PFSK-1 (cell line): ENCODE results near the gene TSPAN18.

ENCODE experiments used
- FOXP2 ChIP-seq: optimal IDR thresholded peaks from 2 replicates; pipeline ENCODE3; 2011; ENCODE audit warnings: borderline replicate concordance, control low read depth, inconsistent platforms; ENCODE audit not compliant: insufficient read depth; ENCODE audit errors: extremely low read length, extremely low read depth
- POLR2AphosphoS5 ChIP-seq: IDR thresholded peaks from 2 replicates; pipeline ENCODE4 v1.6.1; 2012; ENCODE audit warnings: low read depth, mild to moderate bottlenecking, control low read depth, low read length, moderate library complexity
- REST ChIP-seq, 2 experiments: IDR thresholded peaks; 2 replicates each; pipeline versions ENCODE4 v1.6.1 to v1.8.0; 2011 to 2012; ENCODE audit warnings: low read depth in 2 of 2, low read length in 2 of 2, control low read depth in 1 of 2, inconsistent platforms in 1 of 2, mild to moderate bottlenecking in 1 of 2, moderate library complexity in 1 of 2; ENCODE audit not compliant: insufficient read depth in 1 of 2
- SIN3A ChIP-seq: IDR thresholded peaks from 2 replicates; pipeline ENCODE4 v1.6.1; 2012; ENCODE audit warnings: mild to moderate bottlenecking, low read length, moderate library complexity, borderline replicate concordance; ENCODE audit not compliant: insufficient read depth
- TAF1 ChIP-seq: IDR thresholded peaks from 2 replicates; pipeline ENCODE4 v1.6.1; 2012; ENCODE audit warnings: low read length, control low read depth, borderline replicate concordance; ENCODE audit not compliant: insufficient read depth

The TSPAN18 gene

GRCh38 chr11:44880953-44881352 lies 154.2 kb downstream of the TSPAN18 start:
- no peak for TF ChIP-seq REST (IDR thresholded peaks at IDR 0.05; ENCODE audit: insufficient read depth in 1 of 2, low read depth in 2 of 2, low read length in 2 of 2)
- no peak for TF ChIP-seq FOXP2
- no peak for TF ChIP-seq TAF1
- no peak for TF ChIP-seq SIN3A
- TF ChIP-seq POLR2AphosphoS5 = no peak

- TF ChIP-seq REST (IDR thresholded peaks at IDR 0.05; ENCODE audit: insufficient read depth in 1 of 2, low read depth in 2 of 2, low read length in 2 of 2) (no peak), TAF1 (no peak), POLR2AphosphoS5 (no peak), SIN3A (no peak), FOXP2 (no peak)
Measured at GRCh38 chr11:44883277-44883676, 156.5 kb downstream of the TSPAN18 start.

DNA sequence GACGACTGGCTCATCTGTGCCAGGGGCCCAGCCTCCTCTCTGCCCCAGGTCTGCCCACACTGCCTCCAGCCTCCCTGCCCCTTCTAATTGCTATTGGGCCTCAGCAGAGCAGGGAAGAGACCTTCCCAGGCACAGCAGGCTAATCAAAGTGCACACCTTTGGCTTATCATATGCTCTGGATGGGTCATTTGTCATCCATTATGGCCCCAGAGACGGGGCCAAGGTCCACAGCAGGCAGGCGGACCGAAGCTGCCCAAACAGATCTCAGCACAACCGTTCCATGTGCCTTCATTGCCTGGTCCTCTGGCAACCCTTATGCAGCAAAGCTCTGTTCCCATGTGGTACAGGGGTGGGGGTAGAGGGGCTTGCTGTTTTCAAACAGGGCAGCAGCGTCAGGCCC lies 157.3 kb downstream of the TSPAN18 start:
- TF ChIP-seq REST (IDR thresholded peaks at IDR 0.05; ENCODE audit: insufficient read depth in 1 of 2, low read depth in 2 of 2, low read length in 2 of 2) (no peak), POLR2AphosphoS5 (no peak), SIN3A (no peak), FOXP2 (no peak), TAF1 (no peak)

- TF ChIP-seq POLR2AphosphoS5 = no peak
- no peak for TF ChIP-seq SIN3A
- no peak for TF ChIP-seq REST (IDR thresholded peaks at IDR 0.05; ENCODE audit: insufficient read depth in 1 of 2, low read depth in 2 of 2, low read length in 2 of 2)
- TF ChIP-seq TAF1 = no peak
- TF ChIP-seq FOXP2 = no peak
Measured at GRCh38 chr11:44885065-44885810, 158.5 kb downstream of the TSPAN18 start.
